ENCODE data around the gene RLIM.
A peak's percentile ranks its signal among the peaks of the same experiment; 100 is the strongest.
"Not testable (repeated sequence)": the region's sequence is repeated elsewhere in the genome, so short reads cannot be mapped to it uniquely, and the experiment has no call there.

RLIM gene, protein sequence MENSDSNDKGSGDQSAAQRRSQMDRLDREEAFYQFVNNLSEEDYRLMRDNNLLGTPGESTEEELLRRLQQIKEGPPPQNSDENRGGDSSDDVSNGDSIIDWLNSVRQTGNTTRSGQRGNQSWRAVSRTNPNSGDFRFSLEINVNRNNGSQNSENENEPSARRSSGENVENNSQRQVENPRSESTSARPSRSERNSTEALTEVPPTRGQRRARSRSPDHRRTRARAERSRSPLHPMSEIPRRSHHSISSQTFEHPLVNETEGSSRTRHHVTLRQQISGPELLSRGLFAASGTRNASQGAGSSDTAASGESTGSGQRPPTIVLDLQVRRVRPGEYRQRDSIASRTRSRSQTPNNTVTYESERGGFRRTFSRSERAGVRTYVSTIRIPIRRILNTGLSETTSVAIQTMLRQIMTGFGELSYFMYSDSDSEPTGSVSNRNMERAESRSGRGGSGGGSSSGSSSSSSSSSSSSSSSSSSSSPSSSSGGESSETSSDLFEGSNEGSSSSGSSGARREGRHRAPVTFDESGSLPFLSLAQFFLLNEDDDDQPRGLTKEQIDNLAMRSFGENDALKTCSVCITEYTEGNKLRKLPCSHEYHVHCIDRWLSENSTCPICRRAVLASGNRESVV

GRCh38 chrX:74614093-74614909 lies at the start of gene RLIM:
Gene RLIM (minus strand): TSS chrX:74614624. CDS start chrX:74595977, 18,647 bp downstream.
- peak; percentile 67 to 79 for DNase-seq (ENCODE audit: low read depth in 2 of 2, low spot score in 1 of 2)

DNA sequence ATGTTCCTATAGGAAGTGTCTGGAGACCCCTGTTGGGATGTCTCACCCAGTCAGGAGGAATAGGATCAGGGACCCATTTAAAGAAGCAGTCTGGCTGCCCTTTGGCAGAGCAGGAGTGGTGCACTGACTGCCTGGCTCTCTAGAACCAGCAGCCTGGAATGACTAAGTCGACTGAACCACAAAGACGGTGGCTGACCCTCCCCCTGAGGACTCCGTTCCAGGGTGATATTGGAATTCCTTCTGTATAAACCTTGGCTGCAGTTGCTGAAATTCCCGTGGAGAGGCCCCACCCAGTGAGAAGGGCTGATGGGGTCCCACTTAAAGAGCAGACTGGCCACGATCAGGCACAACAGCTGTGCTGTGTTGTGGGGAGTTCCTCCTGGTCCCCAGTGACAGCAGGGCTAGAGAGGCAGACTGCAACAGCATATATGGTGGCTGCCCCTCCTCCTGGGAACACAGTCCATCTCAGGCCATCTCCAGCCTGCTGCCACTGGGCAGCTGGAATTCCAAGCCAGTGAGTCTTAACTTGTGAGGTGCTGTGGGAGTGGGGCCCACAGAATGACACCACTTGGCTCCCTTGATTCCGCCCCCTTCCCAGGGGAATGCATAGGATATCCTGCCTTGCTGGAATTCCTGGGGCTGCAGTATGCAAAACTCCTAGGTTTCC lies 41.8 kb upstream of the RLIM start:
- DNase-seq (ENCODE audit: low read depth in 2 of 2, low spot score in 1 of 2), result no peak

DNA sequence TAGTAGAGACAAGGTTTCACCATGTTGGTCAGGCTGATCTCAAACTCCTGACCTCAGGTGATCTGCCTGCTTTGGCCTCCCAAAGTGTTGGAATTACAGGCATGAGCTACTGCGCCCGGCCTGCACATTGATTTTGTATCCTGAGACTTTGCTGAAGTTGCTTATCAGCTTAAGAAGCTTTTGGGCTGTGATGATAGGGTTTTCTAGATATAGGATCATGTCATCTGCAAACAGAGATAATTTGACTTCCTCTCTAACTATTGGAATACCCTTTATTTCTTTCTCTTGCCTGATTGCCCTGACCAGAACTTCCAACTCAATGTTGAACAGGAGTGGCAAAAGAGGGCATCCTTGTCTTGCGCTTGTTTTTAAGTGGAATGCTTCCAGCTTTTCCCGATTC lies 40.5 kb upstream of the RLIM start:
- not testable (repeated sequence) for DNase-seq (ENCODE audit: low read depth in 2 of 2, low spot score in 1 of 2)

- no peak for DNase-seq (ENCODE audit: low read depth in 2 of 2, low spot score in 1 of 2)
Measured at GRCh38 chrX:74636749-74637314, 22.4 kb upstream of the RLIM start.

DNA sequence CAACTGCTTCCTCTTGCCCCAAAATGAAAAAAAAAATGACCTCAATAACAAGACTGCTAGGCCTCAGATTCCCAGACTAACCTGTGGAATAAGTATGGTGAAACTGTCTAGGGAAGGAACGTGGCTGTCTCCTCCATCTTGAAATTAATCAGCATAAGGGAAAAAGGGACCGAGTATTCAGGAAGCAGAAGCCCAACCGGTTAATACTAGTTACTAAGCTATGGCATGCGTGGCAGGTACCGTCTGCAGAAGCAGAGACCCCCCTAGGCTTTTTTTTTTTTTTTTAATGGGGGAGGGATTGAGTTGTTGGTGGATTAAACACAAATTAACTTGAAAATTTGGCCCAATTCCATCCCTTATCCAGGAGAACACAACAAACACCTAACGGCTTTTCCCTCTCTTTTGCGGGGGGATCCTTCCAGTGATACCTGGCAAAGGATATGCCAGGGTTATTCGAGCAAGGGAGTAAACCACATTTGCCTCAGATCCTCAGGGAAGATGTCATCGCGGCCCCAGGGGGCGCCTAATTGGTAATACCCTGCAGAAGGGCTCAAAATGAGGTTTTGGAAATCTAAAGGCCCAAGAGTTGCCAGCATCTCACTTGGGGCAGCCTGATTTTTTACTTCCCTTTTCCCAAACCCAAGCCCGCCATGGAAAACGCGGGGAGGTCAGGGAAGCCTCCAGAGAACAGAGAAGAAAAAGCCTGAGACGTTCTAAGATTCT lies 893 bp downstream of the RLIM start:
- no peak for DNase-seq (ENCODE audit: low read depth in 2 of 2, low spot score in 1 of 2)

DNA sequence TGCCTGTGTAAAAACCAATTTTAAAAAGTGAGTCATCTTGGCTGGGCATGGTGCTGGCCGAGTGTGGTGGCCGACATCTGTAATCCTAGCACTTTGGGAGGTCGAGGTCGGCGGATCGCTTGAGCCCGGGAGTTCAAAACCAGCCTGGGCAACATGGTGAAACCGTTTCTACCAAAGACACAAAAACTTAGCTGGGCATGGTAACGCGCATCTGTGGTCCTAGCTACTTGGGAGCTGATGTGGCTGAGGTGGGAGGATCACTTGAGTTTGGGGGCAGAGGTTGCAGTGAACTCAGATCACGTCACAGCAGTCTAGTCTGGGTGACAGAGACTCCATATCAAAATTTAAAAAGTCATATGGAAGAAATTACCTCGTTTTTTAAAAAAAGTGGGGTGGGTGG lies 7.6 kb downstream of the RLIM start:
- DNase-seq (ENCODE audit: low read depth in 2 of 2, low spot score in 1 of 2), result no peak

GRCh38 chrX:74606342-74606741 lies 8.1 kb downstream of the RLIM start:
- no peak for DNase-seq (ENCODE audit: low read depth in 2 of 2, low spot score in 1 of 2)

- DNase-seq (ENCODE audit: low read depth in 2 of 2, low spot score in 1 of 2), result no peak
Measured at GRCh38 chrX:74603040-74603439, 11.4 kb downstream of the RLIM start.

GRCh38 chrX:74602142-74602541 lies 12.3 kb downstream of the RLIM start:
- DNase-seq (ENCODE audit: low read depth in 2 of 2, low spot score in 1 of 2), result no peak

GRCh38 chrX:74593593-74593992 lies 20.8 kb downstream of the RLIM start:
- no peak for DNase-seq (ENCODE audit: low read depth in 2 of 2, low spot score in 1 of 2)

DNA sequence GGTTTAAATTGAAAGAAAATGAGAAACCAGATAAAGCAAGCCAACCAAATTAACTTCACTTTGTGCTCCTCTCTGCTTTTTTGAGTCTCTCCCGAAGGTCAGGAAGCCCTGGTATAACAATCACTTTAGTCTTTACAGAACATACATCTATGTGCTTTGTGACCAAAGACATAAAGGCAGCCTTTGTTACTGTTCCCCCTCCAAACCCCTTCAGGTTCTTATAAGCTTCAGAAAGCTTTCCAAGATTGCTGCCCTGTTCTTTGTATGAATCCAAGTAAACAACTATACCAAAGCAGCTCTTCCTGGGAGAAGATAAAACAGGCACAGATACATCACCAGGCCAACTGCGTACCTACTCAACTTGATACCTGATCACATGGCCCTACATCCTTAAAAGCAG lies 28.7 kb downstream of the RLIM start:
- no peak for DNase-seq (ENCODE audit: low read depth in 2 of 2, low spot score in 1 of 2)

GRCh38 chrX:74579597-74580198 lies 34.7 kb downstream of the RLIM start:
- DNase-seq (ENCODE audit: low read depth in 2 of 2, low spot score in 1 of 2), result no peak

DNA sequence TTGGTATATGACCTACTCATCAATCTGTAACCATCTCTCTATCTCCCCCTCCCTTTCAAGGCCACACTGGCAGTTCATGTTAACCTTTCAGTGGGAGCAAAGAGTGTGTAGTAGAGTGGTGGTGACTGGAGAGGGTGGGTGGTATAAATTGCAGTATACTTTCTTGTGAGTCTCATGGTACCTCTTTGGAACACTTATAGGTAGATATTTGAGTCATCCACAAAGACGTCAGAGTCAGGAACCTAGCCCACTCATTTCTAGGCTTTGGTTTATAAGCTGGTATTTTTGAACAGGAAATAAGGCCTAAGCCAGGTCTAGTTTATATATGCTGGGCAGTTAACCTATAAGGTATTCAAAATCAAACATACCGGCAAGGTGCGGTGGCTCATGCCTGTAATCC lies 36.3 kb downstream of the RLIM start:
- DNase-seq (ENCODE audit: low read depth in 2 of 2, low spot score in 1 of 2), result no peak

GRCh38 chrX:74557378-74557777 lies 57.0 kb downstream of the RLIM start:
- no peak for DNase-seq (ENCODE audit: low read depth in 2 of 2, low spot score in 1 of 2)

DNA sequence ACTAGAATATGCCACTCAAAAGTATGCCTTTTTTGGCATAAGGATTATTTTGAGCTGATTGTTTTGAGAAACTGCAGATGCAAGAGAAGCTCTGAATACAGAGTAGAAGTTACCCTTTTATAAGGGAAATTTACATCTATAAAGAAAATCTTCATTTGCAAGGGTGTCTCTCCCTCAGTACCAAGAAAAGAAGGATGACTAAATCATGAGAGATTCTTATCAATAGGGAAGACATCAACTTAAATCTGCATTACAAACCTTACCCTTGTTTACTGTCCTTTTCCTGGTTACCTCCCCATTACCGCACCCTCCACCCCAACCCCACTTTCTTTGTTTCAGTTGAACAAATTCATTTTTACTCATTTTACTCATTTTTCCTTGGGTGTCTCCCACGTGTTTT lies 62.5 kb downstream of the RLIM start:
- no peak for DNase-seq (ENCODE audit: low read depth in 2 of 2, low spot score in 1 of 2)

DNA sequence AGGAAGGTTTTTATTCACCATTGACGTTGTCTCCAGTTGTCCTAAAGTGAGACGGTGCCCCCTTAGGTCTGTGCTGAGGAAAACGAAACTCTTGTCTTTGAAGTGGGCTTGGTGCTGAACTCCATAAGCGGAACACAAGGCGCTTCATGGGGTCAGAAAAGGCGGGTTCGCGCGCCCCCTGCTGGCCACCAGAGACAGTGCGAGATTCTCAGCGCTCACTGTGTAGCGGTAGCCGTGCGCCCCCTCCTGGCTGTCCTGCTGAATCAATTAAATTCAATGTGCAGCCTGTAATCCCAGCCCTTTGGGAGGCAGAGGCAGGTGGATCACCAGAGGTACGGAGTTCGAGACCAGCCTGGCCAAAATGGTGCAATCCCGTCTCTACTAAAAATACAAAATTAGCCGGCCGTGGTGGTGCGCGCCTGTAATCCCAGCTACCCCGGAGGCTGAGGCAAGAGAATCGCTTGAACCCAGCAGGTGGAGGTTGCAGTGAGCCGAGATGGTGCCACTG lies 64.1 kb downstream of the RLIM start:
- DNase-seq (ENCODE audit: low read depth in 2 of 2, low spot score in 1 of 2), result peak; percentile 76 to 80

DNA sequence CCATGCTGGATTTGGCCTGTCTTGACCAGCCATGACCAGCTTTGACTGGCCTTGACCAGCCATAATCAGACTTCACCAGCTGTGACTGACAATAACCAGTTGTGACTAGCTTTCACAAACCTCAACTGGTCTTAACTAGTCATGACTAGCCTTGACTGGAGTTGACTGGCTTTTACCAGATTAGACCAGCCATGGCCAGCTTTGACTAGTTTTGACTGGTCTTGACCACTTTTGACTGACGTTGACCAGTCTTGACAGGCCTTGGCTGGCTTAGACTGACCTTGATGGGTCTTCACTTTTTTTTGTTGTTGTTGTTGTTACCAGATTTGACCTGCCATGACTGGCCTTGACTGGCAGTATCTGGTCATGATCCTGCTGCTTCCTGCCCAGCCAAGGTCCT lies 67.4 kb downstream of the RLIM start:
- no peak for DNase-seq (ENCODE audit: low read depth in 2 of 2, low spot score in 1 of 2)

GRCh38 chrX:74545880-74546523 lies 68.4 kb downstream of the RLIM start:
- DNase-seq (ENCODE audit: low read depth in 2 of 2, low spot score in 1 of 2), result no peak

DNA sequence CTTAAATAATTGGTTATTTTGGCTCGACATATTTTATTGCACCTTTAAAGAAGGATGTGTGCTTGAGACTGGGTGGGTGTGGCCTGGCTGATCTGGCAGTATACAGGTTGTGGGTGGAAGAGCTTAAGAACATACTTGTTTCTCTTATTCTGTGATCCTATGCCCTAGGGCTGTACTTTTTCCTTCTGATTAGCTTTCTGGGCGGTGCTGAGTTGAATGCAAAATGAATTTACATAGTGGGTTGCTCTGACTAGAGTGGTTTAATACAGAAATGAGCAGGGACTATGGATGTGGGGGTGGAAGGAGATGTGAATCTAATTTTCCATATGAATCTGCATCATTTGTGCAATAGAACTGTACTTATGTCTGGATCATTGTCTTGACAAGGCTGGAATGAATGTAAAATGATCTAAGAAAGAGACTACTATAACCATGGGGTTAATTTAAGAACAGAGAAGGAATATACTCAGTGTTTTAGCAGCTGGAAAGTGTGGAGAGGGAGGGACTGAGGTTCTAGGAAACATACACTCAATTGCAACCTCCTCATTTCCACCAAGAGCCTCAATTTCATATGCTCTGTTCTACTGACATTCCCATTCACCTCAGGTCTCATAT lies 73.7 kb downstream of the RLIM start:
- no peak for DNase-seq (ENCODE audit: low read depth in 2 of 2, low spot score in 1 of 2)

Measured in stimulated activated CD8-positive, alpha-beta memory T cell treated with anti-CD3 and anti-CD28 coated beads, Interleukin-4, amount 100 ng/mL, for 1 hour (primary cell).